NCI-H1930 (cell line): ENCODE data around the gene TTC34.

Experiments used
- DNase-seq, 2 experiments: peaks; one replicate each; lab custom pipeline; 2025; lab: John Stamatoyannopoulos, UW

Gene TTC34

DNA sequence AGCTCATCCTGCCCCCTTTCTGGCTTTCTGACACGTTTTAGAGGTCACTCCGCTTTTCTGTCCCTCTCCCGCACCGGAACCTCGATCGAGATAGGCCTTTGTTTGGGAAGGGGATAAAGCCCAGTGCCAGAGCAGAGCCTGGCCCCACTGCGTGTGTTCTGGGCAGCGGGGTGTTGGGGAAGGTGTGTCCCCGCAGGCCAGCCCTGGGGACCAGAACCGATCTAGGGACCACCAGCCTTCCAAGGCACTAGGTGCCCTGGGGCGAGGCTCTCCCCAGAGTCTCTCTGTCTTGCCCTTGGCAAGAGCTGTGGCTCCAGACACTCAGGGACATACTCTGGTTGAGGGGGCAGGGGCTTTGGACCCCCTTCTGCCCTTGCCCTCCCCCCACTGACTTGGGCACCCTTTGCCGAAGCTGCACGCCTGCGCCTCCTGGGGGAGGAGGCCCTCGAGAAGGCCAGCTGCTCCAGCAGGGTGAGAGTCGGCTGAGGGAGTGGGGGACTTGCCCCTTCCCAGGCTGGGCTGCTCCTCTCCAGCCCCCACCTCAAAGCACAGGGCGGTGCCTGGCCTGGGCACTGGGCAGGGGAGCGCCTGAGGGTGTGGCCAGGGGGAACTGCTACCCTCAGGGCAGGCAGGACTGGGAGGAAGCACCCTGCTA lies 198.5 kb downstream of the TTC34 start:
- DNase-seq, result no peak

GRCh38 chr1:2602311-2602835 lies 199.1 kb downstream of the TTC34 start:
- no peak for DNase-seq

DNA sequence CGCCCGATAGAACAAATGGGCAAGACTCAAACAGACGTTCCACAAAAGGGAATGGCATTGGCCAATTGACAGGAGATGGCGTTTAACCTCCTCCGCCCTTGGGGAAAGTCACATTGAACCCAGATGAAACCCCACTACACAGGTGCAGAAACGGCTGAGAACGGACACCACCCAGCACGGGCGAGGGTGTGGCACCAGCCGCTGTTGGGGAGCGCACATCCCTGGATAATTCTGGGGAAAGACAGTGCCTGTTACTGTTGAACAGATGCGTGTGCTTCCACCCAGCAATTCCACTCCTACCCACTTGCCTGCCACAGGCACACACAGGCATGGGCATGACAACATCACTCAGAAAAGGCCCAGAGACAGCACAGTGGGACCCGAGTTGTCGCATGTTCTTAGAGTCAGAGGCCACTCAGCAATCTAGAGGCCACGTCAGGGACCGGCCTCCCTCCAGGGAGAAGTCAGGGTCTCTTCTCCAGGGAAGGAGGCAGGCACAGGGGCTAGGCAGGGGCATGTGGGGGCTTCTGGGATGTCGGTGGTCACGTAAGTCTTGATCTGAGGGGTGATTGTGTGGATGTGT lies 199.7 kb downstream of the TTC34 start:
- DNase-seq, result no peak

- no peak for DNase-seq
Observed at GRCh38 chr1:2598329-2598931, 203.1 kb downstream of the TTC34 start.

DNA sequence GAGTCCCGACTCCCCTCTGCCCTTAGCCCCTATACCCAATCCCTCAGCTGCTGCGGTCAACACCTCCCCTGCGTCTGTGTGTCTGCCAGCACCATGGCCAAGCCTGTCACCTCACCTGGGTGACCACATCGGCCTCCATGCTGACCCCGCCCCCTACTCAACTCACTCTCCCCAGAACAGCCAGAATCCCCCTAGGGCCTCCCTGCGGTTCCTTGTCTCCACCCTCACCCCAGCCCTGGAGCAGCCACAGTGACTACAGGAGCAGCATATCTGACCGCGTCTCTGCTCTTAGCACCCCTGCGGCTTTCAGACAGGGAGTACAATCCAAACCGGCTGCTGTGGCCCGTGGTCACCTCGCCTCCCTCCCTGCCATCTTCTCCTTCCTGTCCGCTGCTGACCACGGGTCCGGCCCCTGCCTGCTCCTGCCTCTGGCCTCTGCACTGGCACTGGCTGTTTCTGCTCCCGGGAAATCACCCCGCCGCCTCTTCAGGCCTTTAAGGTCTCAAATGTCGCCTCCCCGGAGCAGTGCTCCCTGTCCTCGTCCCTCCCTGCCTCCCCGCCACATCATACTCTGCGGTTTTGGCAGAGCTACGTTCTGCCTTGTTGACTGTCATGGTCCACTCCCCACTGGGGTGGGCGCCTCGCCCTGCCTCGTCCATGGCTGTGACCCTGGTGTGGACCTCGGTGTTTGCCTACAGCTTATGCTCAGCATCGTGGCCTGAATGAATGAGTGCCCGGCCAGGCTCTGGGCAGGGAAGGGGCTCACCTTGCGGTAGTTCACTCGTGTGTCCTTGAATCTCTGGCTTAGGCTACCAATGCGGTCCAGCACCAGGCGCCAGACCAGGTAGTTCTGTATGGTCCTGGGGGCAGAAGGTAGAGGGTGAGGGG lies 203.8 kb downstream of the TTC34 start:
- DNase-seq, result no peak

GRCh38 chr1:2596530-2597333 lies 204.8 kb downstream of the TTC34 start:
- DNase-seq, result peak in 1 of 2 experiments; percentile 15

GRCh38 chr1:2595812-2596529 lies 205.5 kb downstream of the TTC34 start:
- no peak for DNase-seq

GRCh38 chr1:2595261-2595811 lies 206.2 kb downstream of the TTC34 start:
- DNase-seq, result no peak

DNA sequence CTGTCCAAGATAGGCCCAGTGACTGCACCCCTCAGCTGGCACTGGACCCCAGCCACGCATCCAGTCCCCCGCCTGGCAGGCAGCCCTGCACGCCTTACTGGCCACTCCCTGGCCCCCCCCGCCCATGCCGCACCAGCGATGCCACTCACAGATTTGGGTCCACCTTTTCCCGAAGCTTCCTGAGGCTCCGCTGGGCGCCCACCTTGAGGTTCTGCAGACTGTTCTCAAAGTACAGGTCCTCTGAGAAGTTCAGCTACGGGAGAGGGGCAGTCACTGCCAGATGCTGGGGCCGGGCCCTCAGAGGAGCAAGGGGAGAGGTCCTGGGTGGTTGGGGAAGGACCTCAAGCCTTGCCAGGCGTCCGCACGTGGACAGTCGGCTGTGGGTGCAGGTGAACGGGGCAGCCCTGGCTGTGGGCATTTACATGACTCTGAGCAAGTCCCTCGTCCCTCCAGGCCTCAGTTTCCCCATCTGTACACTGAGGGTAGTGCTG lies 206.8 kb downstream of the TTC34 start:
- DNase-seq, result no peak

GRCh38 chr1:2594001-2594640 lies 207.4 kb downstream of the TTC34 start:
- no peak for DNase-seq

DNA sequence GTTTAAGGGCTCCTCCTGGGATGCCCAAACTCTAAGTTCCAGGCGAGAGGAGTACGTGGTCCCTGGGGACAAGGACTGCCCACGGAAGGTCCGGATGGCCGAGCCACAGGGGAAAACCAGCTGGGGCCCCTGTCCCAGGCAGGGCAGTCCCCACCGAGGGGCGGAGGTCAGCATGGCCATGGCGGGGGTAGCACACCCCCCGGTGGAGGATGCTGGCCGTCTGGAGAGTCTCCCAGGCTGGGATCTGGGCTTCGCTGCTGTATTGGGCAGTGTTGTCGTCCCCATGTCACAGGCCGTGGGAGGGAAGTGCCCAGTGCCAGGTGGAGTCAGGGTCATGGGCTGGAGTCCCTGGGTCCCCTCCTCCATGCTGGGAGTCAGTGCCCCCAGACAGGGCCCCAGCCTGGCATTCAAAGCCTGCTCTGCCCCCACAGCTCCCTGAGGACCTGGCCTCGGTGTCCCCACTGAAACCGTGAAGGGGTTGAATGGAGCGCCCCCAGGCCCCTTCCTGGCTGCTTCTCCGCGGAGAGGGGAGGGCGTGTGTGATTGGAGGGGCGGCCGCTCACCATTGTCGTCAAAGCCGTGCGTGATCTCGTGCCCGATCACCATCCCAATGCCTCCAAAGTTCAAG lies 208.1 kb downstream of the TTC34 start:
- no peak for DNase-seq

- no peak for DNase-seq
Observed at GRCh38 chr1:2592672-2593071, 208.8 kb downstream of the TTC34 start.

GRCh38 chr1:2591581-2592261 lies 209.8 kb downstream of the TTC34 start:
- no peak for DNase-seq

DNA sequence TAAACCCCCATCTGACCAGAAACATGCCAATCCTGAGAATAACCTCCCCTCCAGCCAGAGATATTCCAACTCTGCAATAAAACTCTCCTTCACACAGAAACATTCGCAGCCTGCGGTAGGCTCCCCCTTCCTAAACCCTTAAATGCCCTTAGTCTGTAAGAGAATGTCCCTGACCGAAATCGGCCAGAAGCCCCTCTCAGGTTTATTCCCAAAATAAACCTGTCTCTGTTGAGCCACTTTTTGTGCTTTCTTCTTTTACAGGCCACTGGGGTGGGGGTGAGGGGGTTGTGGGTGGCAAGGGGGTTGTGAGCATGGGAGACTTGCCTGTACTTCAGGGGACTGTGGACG lies 210.3 kb downstream of the TTC34 start:
- no peak for DNase-seq

DNA sequence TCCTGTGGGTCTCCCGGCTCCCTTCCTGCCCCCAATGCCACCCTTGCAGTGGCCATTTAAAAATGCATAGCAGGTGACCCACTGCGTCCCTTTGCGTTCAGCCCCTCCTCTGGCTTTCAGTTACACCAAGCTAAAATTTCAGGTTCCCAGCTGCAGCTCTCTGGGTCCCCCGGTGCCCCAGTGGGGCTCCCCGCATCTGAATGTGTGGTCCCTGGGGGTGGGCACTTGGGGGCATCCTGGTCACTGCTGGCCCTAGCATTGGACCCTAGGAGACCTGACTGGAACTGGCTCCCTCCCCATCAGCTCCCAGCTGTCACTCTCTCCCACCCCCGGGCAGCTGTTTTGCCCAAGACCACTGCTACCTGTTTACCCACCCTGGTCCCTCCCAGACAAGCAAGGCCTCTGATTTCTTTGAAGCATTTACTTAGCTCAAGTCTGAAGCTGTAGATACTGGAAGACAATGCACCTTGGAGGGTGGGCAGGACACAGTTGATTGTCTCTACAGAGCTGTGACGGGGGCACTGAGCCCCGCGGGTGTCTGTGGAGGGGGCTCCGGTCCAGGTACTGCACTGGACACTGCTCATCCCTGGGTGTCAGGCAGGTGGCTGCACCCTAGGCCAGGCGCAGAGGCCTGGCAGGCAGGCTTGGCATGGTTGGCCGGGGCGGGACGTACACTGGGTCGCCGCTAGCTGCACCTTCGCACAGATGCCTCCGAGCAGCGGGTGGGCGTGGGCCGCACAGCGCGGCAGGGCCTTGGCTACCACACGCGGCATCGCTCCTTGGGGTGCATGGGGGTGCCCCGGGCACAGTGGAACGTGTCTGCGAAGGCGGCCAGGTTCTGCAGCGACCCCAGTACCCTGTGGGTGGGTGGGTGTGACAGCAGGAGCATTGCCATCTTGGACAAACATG lies 211.0 kb downstream of the TTC34 start:
- no peak for DNase-seq

GRCh38 chr1:2589431-2590232 lies 211.9 kb downstream of the TTC34 start:
- DNase-seq, result no peak
